ENCODE measurements around the gene BNIP5.

- TF ChIP-seq CTCF (conservative IDR thresholded peaks at IDR 0.05; ENCODE audit: low read depth, low read length) (no peak), EZH2 (IDR thresholded peaks at IDR 0.05; ENCODE audit: borderline replicate concordance, low read depth, low read length, poor library complexity, severe bottlenecking) (no peak)
Observed at GRCh38 chr6:36339146-36339545, 2.5 kb upstream of the BNIP5 start.
